Dedifferentiated amniotic fluid mesenchymal stem cell (primary cell): ENCODE measurements around the gene RYR3.

ENCODE experiments used
- DNase-seq: peaks from one replicate; pipeline ENCODE4 v3.0.0-alpha.2; 2016; ENCODE audit errors: extremely low spot score

Gene RYR3

GRCh38 chr15:33823119-33823518 lies 512.4 kb downstream of the RYR3 start:
- DNase-seq = no peak

GRCh38 chr15:33825453-33825852 lies 514.7 kb downstream of the RYR3 start:
- no peak for DNase-seq

- no peak for DNase-seq
Observed at GRCh38 chr15:33826201-33826600, 515.4 kb downstream of the RYR3 start.

GRCh38 chr15:33830351-33830750 lies 519.6 kb downstream of the RYR3 start:
- no peak for DNase-seq

- DNase-seq = no peak
Observed at GRCh38 chr15:33831646-33832045, 520.9 kb downstream of the RYR3 start.

- no peak for DNase-seq
Observed at GRCh38 chr15:33834892-33835743, 524.4 kb downstream of the RYR3 start.

- DNase-seq = no peak
Observed at GRCh38 chr15:33837294-33837693, 526.5 kb downstream of the RYR3 start.

- DNase-seq = no peak
Observed at GRCh38 chr15:33839540-33839939, 528.8 kb downstream of the RYR3 start.

GRCh38 chr15:33840615-33841014 lies 529.8 kb downstream of the RYR3 start:
- DNase-seq = no peak

- no peak for DNase-seq
Observed at GRCh38 chr15:33844186-33844585, 533.4 kb downstream of the RYR3 start.

- DNase-seq = no peak
Observed at GRCh38 chr15:33844597-33844996, 533.8 kb downstream of the RYR3 start.

GRCh38 chr15:33846142-33846541 lies 535.4 kb downstream of the RYR3 start:
- no peak for DNase-seq

GRCh38 chr15:33846862-33847261 lies 536.1 kb downstream of the RYR3 start:
- no peak for DNase-seq

- DNase-seq = no peak
Observed at GRCh38 chr15:33848011-33848410, 537.2 kb downstream of the RYR3 start.

- no peak for DNase-seq
Observed at GRCh38 chr15:33851079-33851478, 540.3 kb downstream of the RYR3 start.

GRCh38 chr15:33852094-33852493 lies 541.3 kb downstream of the RYR3 start:
- DNase-seq = no peak

GRCh38 chr15:33852570-33852969 lies 541.8 kb downstream of the RYR3 start:
- DNase-seq = no peak

GRCh38 chr15:33857726-33858125 lies 547.0 kb downstream of the RYR3 start:
- DNase-seq = no peak

GRCh38 chr15:33858836-33859235 lies 548.1 kb downstream of the RYR3 start:
- no peak for DNase-seq

GRCh38 chr15:33859992-33860545 lies 549.3 kb downstream of the RYR3 start:
- DNase-seq = no peak

GRCh38 chr15:33860754-33861153 lies 550.0 kb downstream of the RYR3 start:
- peak; percentile 26 for DNase-seq

GRCh38 chr15:33864360-33865075 lies 553.8 kb downstream of the RYR3 start:
- no peak for DNase-seq

GRCh38 chr15:33865416-33865815 lies 554.6 kb downstream of the RYR3 start:
- no peak for DNase-seq
